ENCODE results near the gene PBX2.
"Not testable (repeated sequence)": the region's sequence is repeated elsewhere in the genome, so short reads cannot be mapped to it uniquely, and the experiment has no call there.

PBX2 gene

DNA sequence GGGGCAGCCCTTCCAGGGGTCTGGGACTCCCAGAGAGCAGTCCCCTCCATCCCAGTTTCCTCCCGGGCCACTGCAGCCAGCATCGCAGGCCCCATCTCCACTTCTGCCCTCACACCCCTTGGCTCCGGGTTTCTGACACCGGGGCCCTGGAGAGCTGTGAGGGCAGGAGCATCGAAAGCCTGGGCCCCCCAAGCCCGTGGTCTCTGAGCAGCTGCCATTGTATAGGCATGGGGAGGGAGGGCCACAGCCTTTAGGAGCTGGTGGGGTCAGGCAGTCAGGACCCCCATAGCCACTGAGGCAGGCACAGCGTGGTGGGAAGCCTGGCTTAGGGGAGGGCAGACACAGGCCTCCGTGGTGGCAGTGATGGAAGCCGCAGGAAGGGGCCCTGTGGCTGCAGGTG, 12.2 kb upstream of the PBX2 start:
- no peak for DNase-seq

DNA sequence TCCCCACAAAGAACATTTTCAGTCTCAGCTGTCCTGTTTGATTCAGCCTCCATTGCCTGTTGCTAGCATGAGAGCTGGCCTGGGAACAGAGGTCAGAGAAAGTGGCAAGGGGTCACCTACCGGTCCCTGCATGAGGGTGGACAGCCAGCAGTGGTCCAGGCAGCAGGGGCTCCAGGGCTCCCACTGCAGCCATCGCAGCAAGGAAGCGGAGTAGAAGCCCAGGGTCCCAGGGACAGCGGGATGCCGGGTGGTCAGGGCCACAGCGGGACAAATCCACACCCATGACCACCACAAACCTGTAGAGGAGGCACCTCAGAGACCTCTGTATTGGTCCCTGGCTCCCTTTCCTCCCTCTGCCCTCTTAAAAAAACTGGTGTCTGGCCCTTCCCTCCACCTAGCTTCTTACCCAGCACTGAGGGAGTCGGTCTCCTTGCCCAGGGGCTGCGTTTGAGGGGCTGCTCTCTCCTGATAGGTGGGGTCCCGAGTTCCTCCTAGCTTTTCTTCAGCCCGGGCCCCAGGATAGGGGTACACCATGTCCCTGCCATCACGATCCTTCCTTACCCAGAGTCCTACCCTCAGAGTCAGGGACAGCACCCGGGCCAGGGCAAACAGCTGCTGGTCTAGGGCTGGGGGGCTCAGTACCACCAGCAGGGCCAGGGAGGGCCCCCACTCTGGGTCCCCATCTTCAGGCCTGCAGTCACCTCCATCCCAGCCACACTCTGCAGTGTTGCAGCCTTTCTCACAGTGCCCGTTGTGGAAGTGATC, 10.9 kb upstream of the PBX2 start:
- DNase-seq: no peak

DNA sequence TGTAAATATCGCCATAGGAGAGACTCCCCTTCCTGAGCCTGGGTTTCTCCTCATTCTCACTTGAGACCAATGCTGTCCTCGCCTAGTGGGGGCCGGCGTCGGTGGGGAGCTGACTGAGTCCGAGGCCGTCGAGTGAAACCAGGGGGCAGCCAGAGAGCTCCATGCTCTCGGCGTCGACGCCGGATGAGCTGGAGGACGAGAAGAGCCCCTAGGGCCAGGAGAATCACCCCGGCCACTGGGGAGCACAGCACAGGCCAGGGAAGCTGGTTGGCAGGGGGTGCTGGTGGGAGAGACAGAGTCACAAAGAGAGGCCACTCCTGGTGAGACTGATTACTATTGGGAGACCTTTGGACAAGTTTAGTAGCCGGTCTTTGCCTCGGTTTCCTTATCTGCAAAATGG, 8.9 kb upstream of the PBX2 start:
- no peak for DNase-seq

DNA sequence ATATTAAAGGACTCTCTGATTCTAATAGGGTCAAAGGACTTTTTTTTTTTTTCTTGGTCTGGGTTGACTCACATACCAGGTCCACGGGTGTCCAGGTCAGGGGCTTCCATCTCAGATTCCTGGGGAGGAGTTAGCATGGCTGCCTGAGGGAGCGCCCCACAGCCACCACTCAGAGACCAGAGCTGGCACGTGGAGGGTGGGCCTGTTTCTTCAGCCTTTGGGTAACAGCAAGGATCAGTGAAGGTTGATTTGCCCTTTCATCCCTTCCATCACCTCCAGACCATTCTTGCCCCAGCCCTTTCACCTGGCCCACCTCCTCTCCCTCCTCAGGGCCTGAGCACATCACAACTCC, 8.3 kb upstream of the PBX2 start:
- no peak for DNase-seq

DNA sequence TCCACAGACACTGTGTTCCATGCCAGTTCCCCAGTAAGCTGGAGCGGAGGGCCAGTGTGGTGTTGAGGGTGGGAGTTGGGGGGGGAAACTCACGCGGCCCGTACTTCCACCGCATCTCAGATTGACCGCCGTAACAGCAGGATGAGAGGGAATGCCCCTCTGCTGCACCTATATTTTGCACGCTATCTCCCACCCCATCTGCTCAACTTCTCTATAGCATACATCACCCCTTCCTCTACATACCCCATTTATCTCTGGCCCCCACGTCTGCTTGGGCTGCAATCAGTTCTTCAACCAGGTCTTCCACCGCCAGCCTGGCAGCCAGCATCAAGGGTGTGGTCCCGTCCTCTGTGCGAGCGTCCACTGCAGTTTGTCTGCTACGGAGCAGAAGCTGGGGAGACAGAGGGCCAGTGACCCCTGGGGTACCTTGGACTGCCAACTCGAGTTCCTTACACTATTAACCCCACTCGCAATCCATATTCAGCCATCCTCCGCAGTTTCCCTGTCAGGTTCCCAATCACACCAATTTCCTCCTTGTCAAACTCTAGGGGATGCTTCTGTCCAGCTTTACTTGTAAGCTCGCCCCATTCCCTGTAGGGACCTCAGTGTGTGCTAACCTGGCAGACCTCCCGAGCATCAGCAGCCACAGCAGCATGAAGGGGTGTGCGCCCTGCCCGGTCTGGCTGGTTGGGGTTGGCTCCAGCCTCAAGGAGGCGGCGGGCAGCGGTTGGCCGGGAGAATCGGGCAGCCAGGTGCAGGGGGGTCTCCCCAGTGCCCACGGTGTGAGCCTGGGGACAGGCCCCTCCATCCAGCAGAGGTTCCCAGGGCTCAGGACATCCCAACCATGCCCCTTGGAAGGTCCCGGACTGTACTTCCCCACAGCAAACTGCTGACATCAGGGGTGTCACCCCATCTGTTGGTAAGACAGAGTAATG, 6.9 kb upstream of the PBX2 start:
- no peak for DNase-seq

DNA sequence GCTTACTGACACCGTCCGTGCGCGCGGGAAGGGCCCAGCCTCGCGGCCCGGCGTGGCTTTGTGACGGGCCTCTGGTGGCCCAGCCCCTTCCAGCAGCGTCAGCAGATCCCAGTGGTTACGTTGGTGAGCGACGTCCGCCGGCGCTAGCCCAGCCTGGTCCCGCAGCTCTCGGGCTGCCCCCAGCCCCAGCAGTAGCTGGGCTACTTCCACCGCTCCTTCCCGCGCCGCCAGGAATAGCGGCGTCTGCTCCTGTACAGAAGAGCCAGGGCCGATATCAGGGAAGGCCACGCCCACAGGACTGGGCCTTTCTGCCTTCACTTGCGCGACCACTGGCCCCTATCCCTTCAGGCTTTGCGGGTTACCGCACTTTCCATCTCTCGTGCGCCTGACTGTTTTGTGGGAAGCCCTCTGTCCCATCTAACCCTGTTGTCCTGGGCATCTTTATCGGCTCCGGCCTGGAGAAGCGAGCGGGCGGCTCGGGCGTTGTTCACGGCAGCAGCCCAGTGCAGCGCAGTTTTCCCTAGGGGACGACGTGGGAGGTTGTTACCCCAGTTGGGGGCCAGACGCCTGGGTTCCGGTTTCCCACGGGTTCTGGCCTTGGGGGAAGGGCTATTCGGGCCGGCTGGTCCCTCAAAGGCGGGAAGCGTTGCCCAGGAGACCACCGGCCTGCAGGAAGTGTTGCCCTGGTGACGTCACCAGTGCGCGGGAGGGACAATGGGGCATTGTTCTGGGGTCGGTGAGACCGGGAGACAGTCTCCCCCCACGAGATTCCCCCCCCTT, 6.1 kb upstream of the PBX2 start:
- no peak for DNase-seq

DNA sequence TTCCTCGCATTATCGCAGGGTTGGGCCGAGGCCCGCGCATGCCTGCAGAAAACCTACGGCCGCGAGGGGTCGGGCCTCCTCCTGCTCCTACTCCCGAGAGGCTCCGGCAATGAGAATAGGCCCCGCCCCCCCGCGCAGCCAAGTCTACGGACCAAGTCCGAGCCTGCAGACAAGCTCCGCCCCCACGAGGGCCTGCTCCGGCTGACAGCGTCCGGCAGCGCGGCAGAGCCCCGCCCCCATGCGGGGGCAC, 5.6 kb upstream of the PBX2 start:
- peak; percentile 97 for DNase-seq

DNA sequence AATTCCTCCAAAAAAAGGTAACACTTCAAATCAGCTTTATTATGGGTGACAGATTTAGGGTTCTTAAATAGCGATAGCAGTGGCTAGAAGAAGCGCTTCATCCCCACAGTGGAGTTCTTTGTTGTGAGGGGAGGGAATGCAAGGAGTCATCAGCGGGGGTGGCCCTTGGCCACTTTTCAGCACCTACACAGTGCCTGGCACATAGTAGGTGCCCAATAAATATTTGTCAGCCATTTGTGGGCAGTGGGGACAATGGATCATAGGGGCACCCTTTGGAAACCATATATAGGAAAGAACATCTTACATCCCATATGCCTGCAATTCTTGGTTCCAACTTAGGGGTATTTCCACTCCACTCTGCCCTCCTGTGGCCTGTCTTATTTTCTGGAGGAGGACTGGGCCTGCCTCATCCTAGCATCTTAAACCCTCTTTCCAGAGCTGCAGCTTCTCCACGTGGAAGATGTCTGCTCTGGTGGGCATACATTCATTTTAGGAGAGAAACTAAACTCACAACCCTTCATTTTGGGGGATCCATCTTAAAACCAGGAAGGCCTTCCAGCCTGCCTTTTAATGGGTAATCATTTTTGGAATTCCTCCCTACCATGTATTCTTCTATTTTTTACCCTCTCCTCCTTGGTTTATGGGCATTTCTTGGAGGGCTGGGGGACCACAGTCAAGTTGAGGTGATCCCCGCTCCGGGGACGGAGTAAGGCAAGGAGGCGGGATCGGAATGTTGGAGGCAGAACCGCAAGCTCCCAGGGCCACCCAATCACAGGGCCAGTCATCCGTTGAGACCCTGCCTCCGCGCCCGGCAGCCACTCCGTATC, 5.0 kb upstream of the PBX2 start:
- no peak for DNase-seq

DNA sequence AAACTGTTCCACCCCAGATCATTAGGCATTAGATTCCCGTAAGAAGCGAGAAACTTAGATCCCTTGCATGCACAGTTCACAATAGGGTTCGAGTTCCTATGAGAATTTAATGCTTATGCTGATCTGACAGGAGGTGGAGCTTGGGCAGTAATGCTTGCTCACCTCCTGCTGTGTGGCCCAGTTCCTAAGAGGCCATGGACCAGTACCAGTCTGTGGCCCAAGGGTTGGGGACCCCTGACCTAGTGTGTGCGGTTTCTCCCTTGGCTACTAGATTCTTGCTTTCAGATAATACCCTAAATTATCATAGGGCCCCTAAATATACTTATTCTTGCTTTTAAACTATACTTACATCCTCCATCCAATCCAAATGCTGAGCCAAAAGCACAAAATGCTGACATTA, 4.4 kb upstream of the PBX2 start:
- DNase-seq: no peak

DNA sequence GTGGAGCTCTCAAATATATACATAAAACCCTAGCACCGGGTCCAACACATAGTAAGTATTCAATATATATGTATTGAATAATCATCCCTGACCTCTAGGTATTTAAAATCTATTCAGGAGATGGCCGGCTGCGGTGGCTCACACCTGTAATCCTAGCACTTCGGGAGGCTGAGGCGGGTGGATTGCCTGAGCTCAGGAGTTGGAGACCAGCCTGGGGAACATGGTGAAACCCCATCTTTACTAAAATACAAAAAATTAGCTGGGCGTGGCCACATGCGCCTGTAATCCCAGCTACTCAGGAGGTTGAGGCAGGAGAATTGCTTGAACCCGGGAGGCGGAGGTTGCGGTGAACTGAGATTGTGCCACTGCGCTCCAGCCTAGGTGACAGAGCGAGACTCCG, 3.1 kb upstream of the PBX2 start:
- DNase-seq: not testable (repeated sequence)

DNA sequence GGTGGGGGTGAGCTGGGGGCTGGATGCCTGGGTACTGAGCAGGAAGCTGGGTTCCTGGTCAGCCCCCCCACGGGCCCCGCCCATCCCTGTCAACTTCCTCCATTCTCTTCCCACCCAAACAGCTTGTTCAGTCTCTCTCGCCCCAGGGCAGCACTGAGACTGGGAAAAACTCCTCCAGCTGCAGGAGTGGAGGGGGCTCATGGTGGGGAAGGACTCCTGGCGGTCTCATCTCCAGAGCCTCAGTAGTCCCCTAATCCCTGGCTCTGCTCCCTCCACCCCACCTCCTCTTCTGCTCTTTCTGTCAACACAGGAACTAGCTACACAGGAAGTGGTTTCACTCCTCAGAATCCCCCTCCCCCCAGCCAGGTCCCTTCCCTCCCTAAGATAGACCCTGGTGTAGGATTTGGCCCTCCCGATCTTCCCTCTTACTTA, 2.6 kb upstream of the PBX2 start, which contains the start of gene GPSM3:
GPSM3 (minus strand) TSS at position 36 of the 432 bp plus-strand sequence. CDS start 130 bp downstream, outside the sequence.
- no peak for DNase-seq

DNA sequence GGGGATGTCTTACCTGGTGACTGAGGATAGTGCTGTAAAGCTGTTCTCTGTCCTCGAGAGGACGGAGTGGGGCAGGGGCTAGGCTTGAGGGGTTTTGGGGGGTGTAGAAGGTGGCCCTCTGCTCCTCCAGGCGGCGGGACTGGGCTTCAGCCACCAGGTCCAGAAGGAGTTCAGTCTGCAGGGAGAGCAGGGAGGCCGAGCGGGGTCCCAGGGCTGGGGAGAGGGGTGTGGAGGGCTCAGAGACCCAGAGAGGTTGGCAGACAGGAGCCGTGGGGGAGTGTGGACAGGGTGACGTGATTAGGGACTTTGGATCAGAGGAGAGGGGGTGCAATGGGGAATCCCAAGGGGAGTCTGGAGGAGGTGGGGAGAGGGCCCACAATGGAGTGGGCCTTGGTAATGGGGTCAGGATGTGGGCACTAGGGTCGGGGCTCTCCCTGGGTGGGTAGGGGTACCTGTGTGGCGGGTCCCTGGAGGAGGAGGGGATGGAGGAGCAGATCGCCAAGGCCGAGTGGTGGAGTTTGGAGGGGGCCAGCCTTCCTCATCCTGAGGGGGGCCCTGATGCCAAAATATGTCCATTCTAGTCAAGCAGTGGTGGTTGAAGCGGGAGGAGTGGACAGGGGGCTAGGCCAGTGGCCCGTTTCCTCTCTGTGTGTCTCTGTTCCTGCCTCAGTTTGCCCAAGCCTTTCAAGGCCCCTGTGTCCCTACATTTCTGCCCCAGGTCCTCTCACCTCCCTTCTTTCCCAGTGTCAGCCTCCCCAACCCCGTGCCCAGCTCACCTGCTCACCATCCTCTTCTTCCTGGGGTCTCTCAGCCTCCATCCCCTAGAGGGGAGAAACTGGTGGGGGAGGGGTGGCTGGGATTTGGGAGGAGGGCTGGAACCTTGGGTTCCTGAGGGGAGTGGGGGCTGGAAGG, 1.9 kb upstream of the PBX2 start:
- DNase-seq: no peak

DNA sequence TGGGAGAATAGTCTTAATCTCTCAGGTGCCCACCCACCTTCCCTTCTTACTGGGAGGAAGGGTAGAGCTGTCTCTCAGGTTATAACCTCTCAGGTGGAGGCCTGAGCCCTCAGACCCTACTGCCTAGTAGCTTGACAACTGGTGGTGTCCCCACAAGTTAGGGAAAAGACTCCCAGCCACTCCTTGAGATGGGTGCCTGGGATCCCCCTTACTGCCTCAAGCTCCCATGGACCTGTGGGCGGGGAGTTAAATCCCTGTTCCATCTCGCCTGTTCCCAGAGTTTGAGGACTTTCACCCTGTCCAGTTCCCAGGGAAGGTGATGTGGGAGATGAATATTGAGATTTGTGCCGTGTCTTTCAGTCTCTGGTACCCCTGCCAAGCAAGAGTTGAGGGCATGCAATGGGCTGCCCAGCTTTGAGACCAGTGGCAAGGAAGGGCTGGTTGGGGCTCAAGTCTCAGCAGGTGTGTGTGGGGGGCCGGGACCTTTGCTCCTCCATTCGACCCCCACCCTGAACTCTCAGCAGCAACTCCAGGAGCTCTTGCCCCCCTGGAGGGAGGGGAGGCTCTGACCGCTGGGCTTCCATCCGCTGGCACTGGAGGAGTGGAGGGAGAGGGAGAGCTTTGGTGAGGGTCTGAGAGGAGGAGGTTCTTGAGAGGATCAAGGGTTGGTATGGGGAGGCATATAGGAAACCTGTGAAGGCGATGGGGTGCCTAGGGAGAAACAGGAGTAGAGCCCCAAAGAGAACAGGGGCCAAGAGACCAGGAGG, 1.1 kb upstream of the PBX2 start:
- no peak for DNase-seq

DNA sequence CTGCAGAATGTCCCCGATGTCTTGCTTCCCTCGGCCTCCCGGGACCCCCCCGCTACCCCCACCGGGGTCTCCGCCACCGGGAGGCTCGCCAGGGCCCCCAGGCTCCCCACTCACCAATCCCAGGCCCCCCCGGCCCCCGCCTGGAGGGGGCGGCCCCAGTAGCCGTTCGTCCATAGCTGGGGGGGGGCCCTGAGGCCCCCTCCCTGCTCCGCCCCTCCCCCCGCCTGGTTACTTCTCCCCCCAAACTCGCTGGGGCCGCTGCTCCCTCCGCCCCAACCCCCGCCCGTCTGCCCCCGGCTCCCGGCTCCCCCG, 304 bp downstream of the PBX2 start:
- DNase-seq: no peak

DNA sequence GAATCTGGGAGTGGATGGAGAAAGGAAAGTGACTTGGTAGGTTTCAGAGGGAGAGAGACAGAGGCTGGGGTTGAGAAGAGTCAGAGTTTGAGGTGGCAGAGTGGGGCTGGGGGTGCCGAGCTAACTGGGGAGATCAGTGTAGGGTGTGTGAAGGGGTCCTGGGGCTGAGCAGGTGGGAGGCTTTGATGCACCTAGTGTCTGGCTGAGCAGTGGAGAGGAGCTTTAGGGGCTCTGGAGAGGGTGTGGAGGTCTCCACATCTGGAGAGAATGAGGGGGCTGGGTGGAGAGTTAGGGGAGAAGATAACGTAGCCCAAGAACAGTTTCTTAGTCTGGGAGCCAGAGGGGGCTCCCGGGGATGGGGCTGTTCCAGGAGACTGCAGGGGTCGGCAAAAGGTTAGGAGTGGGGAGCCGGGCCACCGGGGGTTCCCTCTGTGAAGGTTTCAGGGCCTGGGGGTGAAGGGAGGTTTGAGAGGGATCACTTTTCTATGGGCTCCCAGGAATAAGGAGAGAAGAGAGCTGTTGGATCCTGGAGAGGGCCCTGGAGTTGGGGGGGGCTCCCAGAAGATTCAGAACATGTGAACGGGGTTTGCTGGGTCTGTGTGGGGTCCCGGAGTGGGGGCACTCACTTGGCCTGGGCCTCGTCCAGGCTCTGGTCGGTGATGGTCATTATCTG, 797 bp downstream of the PBX2 start:
- no peak for DNase-seq

DNA sequence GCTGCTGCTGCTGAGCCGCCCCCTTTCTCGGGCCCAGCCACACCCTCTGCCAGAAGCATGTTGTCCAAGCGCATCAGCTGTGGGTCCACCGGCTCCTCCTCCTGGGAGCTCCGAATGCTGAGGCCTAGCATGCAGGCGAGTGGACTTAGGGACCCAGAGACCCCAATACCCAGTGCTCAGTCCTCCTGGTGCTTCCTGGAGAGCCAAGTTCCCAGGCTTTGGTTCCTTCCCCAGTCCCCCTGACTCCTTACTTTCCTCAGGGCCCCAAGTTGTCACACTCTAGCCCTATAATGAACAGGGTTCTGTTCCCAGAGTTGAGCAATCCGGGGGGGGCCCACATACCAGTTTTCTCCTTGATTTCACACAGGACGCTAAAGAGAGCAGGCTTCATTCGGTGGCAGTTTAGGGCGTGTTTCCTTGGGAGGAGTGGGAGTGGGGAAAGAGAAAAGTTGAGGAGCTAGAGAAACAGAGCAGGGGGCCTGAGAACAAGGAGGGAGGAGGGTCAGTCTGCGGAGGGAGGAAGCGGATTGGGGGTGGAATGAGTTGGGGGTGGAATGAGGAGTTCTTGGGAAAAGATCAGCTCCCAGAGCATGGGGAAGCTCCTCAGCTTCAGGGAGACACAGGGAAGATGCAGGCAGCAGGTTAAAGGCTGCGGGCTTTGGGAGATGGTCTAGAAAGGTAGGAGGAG, 1.5 kb downstream of the PBX2 start:
- no peak for DNase-seq

DNA sequence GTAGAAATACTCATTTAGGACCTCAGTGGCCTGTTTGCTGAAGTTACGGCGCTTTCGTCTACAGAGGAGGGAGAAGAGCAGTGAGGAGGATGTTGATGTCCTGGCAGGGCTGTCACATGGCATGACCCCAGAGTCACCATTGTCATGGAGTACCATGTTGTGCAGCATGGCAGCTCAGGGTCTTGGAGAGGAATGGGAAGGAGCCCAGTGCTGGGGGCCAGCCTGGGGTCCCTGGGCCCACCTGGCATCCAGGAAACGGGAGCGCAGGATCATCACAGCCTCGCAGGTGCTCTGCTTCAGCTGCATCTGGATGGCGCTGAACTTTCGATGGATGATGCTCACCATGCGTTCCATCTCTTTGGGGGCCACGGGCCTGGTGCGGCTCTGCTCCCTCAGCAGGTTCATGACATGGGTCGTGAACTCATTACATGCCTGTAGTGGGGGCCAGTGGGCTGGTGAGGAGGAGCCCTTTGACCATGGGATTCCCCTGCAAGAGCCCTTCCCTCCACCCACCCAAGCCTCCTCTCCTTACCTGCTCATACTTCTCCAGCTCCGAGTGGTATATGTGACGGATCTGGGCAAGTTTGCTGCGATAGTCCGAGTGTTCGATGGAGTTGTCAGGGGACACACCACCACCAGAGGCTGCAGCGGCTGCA, 2.1 kb downstream of the PBX2 start:
- DNase-seq: not testable (repeated sequence)

DNA sequence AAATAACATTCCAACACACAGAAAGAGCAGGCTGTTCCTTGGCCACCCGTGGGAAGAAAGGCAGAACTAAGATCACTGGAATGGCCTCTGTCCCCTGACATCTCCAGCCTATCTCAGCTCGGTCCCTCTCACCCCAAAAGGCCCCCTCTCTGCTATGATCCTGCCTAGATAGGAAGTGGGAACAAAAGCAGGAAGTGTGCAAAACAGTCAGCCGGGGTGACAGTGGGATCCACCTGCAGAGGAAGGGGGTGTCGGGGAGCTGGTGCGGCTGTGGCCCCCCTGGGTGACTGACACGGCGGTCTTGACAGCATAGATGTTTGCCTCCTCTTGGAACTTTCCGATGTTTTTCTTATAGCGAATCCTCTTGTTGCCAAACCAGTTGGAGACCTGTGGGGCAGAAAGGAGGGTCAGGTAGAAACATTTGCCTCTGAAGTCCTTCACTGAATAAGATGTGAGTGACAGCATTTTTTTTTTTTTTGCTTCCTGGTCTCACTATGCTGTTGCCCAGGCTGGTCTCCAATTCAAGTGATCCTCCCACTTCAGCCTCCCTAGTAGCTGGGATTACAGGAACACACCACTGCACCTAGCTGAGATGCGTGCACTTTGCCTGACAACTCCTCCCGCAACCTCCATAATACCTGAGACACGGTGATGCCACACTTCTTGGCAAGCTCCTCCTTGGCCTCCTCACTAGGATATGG, 2.8 kb downstream of the PBX2 start:
- DNase-seq: no peak
